Measurements from ENCODE around the gene EXOSC1.

- no peak for TF ChIP-seq CTCF (IDR thresholded peaks at IDR 0.05; ENCODE audit: low read depth, low read length, missing input control)
- TF ChIP-seq FOXA2 (IDR thresholded peaks at IDR 0.05), result no peak
- TF ChIP-seq RAD21 (IDR thresholded peaks at IDR 0.05), result no peak
- TF ChIP-seq, protein P1, sequence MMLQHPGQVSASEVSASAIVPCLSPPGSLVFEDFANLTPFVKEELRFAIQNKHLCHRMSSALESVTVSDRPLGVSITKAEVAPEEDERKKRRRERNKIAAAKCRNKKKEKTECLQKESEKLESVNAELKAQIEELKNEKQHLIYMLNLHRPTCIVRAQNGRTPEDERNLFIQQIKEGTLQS (IDR thresholded peaks at IDR 0.05), result no peak
- no peak for TF ChIP-seq HNF4G (IDR thresholded peaks at IDR 0.05)
- no peak for TF ChIP-seq YY1 (IDR thresholded peaks at IDR 0.05)
- TF ChIP-seq, protein P2, sequence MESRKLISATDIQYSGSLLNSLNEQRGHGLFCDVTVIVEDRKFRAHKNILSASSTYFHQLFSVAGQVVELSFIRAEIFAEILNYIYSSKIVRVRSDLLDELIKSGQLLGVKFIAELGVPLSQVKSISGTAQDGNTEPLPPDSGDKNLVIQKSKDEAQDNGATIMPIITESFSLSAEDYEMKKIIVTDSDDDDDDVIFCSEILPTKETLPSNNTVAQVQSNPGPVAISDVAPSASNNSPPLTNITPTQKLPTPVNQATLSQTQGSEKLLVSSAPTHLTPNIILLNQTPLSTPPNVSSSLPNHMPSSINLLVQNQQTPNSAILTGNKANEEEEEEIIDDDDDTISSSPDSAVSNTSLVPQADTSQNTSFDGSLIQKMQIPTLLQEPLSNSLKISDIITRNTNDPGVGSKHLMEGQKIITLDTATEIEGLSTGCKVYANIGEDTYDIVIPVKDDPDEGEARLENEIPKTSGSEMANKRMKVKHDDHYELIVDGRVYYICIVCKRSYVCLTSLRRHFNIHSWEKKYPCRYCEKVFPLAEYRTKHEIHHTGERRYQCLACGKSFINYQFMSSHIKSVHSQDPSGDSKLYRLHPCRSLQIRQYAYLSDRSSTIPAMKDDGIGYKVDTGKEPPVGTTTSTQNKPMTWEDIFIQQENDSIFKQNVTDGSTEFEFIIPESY (IDR thresholded peaks at IDR 0.05), result no peak
- TF ChIP-seq TAF1 (conservative IDR thresholded peaks at IDR 0.05), result no peak
- no peak for TF ChIP-seq REST (IDR thresholded peaks at IDR 0.05)
- no peak for TF ChIP-seq JUND (IDR thresholded peaks at IDR 0.05)
- no peak for TF ChIP-seq MAX (IDR thresholded peaks at IDR 0.05)
- TF ChIP-seq SP1 (IDR thresholded peaks at IDR 0.05), result no peak
- TF ChIP-seq NR2F2 (IDR thresholded peaks at IDR 0.05), result no peak
- TF ChIP-seq FOXA1 (IDR thresholded peaks at IDR 0.05), result no peak
These were observed 49.2 kb upstream of the EXOSC1 start for GRCh38 chr10:97494863-97495506.

Measured in liver (tissue), 3 donors.